ENCODE measurements around the gene GLI2. TPM values are rescaled to one million over a fixed set of nuclear protein-coding genes. Genes with fewer than 3 reads are reported as not detected.

GLI2 gene
- total RNA-seq, 4 donors from 2014 or later = 0.42 to 6.7 (median 3.1) TPM

DNA sequence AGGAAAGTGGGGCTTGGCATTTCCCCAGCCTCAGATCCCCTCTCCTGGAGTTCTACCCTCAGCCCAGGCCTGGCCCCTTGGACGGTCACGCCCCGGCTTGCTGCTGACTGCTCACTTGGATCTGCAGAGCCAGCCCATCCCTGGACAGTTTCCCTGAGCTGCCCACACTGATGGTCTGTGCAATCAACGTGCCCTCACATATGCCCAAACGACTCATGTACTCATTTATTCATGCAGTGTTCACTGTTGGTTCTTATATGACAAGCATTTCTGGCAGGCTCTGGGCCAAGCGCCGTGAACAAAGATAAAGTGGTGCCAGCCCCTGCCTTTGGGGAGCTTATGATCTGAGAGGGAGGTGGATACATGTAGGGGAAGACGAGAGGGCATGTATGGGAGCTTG is 20.3 kb upstream of the GLI2 start:
- 56 to 61% methylated on average over 8 of the region's 8 CpGs for WGBS, 2 donors
- peak in 1 of 2 donors; percentile 84 for DNase-seq (ENCODE audit: low spot score in 2 of 2)
- no peak overlapping the region for H3K4me3 ChIP-seq (ENCODE audit: low read depth, poor library complexity, severe bottlenecking)
- intact Hi-C loops (cut with DNase I; ENCODE audit: low total_unique reads) = no loop called here
- TF ChIP-seq POLR2A (IDR thresholded peaks at IDR 0.05) = no peak
- TF ChIP-seq, protein P1, sequence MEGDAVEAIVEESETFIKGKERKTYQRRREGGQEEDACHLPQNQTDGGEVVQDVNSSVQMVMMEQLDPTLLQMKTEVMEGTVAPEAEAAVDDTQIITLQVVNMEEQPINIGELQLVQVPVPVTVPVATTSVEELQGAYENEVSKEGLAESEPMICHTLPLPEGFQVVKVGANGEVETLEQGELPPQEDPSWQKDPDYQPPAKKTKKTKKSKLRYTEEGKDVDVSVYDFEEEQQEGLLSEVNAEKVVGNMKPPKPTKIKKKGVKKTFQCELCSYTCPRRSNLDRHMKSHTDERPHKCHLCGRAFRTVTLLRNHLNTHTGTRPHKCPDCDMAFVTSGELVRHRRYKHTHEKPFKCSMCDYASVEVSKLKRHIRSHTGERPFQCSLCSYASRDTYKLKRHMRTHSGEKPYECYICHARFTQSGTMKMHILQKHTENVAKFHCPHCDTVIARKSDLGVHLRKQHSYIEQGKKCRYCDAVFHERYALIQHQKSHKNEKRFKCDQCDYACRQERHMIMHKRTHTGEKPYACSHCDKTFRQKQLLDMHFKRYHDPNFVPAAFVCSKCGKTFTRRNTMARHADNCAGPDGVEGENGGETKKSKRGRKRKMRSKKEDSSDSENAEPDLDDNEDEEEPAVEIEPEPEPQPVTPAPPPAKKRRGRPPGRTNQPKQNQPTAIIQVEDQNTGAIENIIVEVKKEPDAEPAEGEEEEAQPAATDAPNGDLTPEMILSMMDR (IDR thresholded peaks at IDR 0.05) = no peak

DNA sequence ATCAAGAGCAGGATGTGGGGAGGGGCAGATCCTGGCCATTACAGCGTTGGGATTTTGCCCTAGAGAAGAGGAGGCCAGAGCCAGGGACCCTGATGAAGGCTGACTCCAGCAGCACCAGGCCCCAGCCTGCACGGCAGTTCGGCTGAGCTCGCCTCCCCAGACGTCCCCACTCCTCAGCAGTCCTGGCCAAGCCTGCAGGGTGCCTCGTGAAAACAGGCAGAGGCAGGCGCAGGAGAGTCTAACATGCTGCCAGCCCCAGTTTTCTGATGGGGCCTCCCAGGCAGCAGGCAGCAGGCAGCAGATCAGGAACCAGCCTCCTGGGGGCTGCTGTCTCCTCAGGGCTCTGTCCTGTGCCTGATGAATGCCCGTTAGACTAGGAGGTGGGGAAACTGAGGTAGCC is 19.7 kb upstream of the GLI2 start:
- no peak overlapping the region for H3K4me3 ChIP-seq (ENCODE audit: low read depth, poor library complexity, severe bottlenecking)
- 17 to 44% methylated on average over 2 to 8 of the region's 8 CpGs for WGBS, 2 donors
- intact Hi-C loops (cut with DNase I; ENCODE audit: low total_unique reads) = no loop called here
- no peak for TF ChIP-seq POLR2A (IDR thresholded peaks at IDR 0.05)
- TF ChIP-seq, protein P1 (IDR thresholded peaks at IDR 0.05) = no peak
- peak in 1 of 2 donors; percentile 78 for DNase-seq (ENCODE audit: low spot score in 2 of 2)

DNA sequence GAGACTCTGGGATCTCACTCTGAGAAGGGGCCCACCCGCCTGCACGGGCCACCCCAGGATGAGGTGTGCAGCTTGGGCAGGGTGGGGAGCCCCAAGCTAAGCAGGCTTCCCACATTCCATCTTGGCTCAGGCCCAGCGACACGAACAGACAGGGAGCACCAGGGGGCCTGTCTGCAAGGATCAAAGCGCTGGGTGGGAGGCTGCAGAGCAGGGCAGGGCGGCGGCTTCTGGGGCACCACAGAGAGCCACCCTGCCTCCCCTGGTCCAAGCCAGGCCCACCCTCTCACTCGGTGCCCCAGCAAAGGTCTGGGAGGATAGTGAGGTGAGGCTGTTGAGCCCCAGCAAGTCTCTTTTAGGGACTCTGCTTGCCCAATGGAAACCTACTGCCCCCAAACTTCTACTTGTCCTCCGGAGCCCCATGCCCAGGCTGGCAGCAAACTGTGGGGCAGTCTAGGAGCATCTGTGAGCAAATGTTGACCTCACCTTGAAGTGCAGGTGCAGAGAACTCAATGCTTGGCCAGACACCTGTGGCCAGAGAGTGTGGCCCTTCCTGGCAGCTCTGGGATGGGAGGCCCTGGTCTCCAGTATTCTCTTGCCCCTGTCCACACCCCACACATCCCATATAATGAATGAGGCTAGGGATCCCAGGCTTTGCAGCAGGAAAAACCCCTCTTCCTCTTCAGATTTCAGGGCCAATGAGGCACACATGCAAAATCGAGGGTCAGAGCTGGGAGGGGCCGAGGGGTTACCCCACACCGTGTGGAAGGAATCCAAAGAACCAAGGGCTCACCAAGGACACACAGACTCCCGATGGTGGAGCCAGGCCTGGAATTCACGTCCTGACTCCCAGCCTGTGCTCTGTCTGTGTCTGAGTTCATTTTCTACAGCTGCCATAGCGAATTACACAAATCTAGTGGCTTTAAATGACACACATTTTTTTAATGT is 18.8 kb upstream of the GLI2 start:
- intact Hi-C loops (cut with DNase I; ENCODE audit: low total_unique reads) = no loop called here
- H3K4me3 ChIP-seq (ENCODE audit: low read depth, poor library complexity, severe bottlenecking) = no peak overlapping the region
- 66 to 68% methylated on average over 14 to 15 of the region's 15 CpGs for WGBS, 2 donors
- peak in 1 of 2 donors; percentile 82 for DNase-seq (ENCODE audit: low spot score in 2 of 2)
- TF ChIP-seq, protein P1 (IDR thresholded peaks at IDR 0.05) = no peak
- no peak for TF ChIP-seq POLR2A (IDR thresholded peaks at IDR 0.05)

DNA sequence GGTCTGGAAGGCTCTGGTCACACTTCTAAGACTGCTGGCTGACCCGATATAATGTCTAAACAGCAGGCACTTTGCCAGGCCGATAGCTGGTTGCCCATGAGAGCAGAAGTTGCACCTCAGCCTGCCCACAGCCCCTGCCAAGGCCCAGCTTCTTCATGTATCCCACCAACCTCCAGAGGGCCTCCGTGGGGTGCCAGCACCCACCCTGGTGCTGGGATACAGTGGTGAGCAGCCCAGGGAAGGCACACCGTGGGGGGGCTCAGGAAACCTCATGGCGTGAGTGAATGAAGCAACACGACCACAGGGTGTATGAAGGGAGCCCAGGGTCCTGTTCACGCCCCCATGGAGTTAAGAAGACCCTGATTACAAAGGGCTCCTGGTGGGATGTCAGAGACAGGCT is 16.2 kb upstream of the GLI2 start:
- 87 to 88% methylated on average over 7 of the region's 7 CpGs for WGBS, 2 donors
- DNase-seq (ENCODE audit: low spot score in 2 of 2) = peak in 1 of 2 donors; percentile 71
- intact Hi-C loops (cut with DNase I; ENCODE audit: low total_unique reads) = no loop called here
- TF ChIP-seq, protein P1 (IDR thresholded peaks at IDR 0.05) = no peak
- no peak for TF ChIP-seq POLR2A (IDR thresholded peaks at IDR 0.05)
- H3K4me3 ChIP-seq (ENCODE audit: low read depth, poor library complexity, severe bottlenecking) = no peak overlapping the region

DNA sequence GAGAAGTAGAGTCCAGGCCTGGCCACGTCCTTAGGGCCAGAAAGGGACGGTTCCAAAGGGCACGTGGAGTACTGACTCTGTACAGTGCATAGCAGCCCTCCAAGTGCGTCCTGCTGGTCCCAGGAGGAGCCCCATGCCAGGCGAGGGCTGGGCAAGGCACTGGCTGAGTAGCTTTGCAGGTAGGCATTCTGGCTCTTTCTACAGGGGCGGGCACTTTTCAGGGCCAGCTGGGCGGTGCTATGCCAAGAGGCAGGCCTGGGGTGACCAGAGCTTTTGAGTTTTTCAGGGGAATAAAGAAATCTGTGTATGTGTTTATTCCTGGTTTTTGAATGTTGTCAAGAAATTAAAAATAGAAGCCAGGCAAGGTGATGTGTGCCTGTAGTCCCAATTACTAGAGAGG is 15.4 kb upstream of the GLI2 start:
- intact Hi-C loops (cut with DNase I; ENCODE audit: low total_unique reads) = no loop called here
- WGBS, 2 donors = 62 to 76% methylated on average over 7 of the region's 7 CpGs
- no peak for TF ChIP-seq POLR2A (IDR thresholded peaks at IDR 0.05)
- TF ChIP-seq, protein P1 (IDR thresholded peaks at IDR 0.05) = no peak
- no peak overlapping the region for H3K4me3 ChIP-seq (ENCODE audit: low read depth, poor library complexity, severe bottlenecking)
- peak in 1 of 2 donors; percentile 46 for DNase-seq (ENCODE audit: low spot score in 2 of 2)
